IMR-90 (cell line): ENCODE measurements around the gene ASIC2. TPM values are rescaled to one million over a fixed set of nuclear protein-coding genes. Genes with fewer than 3 reads are reported as not detected.

Experiments
- ATAC-seq: fragments of 200-7000 bp; cut with Tn5 transposase; 2 replicates; pipeline ENCODE4 v1.9.1; 2020; ENCODE audit warnings: low read depth, mild to moderate bottlenecking, moderate library complexity
- BruUV-seq: library from RNA; stranded (reverse); fragments of 400-500 nt; replicated peaks from 2 replicates; lab custom pipeline; 2021; lab: Mats Ljungman, UMichigan
- CTCF ChIA-PET: fragments of 300-600 bp; formaldehyde crosslinking; extraction: SDS; loops from one replicate; lab custom pipeline; 2021; ENCODE audit warnings: antibody characterized with exemption; lab: Yijun Ruan, JAX
- POLR2A ChIA-PET: fragments of 300-600 bp; sonication (Branson Sonifier 250); formaldehyde crosslinking; loops from one replicate; lab custom pipeline; 2022; ENCODE audit warnings: antibody characterized with exemption; ENCODE audit not compliant: unreplicated experiment; lab: Charles Lee
- DNase-seq: peaks from one replicate; pipeline ENCODE4 v3.0.0; 2013
- H2AFZ ChIP-seq: replicated peaks from 2 replicates; pipeline ENCODE3; 2013; ENCODE audit warnings: low read length, mild to moderate bottlenecking; ENCODE audit not compliant: poor library complexity
- H2AK5ac ChIP-seq: 2 replicates; pipeline ENCODE4 v1.6.1; 2013; ENCODE audit warnings: low read depth, low read length, inconsistent platforms
- H2AK9ac ChIP-seq: replicated peaks from 2 replicates; pipeline ENCODE3; 2013; ENCODE audit warnings: mild to moderate bottlenecking, low read depth, low read length, moderate library complexity; ENCODE audit not compliant: poor library complexity
- H2BK120ac ChIP-seq: 2 replicates; pipeline ENCODE4 v1.6.1; 2013; ENCODE audit warnings: low read depth, low read length, inconsistent platforms
- H2BK15ac ChIP-seq: 3 replicates; pipeline ENCODE4 v1.6.1; 2013; ENCODE audit warnings: low read depth, low read length, inconsistent platforms
- H2BK20ac ChIP-seq: 2 replicates; pipeline ENCODE4 v1.6.1; 2013; ENCODE audit warnings: low read depth, mild to moderate bottlenecking, inconsistent platforms, low read length, moderate library complexity
- H2BK5ac ChIP-seq: 2 replicates; pipeline ENCODE4 v1.6.1; 2013; ENCODE audit warnings: mild to moderate bottlenecking, low read depth, low read length, inconsistent platforms; ENCODE audit not compliant: poor library complexity, severe bottlenecking
- H3K14ac ChIP-seq: replicated peaks from 2 replicates; pipeline ENCODE4 v1.6.1; 2013; ENCODE audit warnings: low read depth, low read length, inconsistent platforms
- H3K18ac ChIP-seq: 2 replicates; pipeline ENCODE4 v1.6.1; 2013; ENCODE audit warnings: low read depth, low read length, control low read depth
- H3K23ac ChIP-seq: 2 replicates; pipeline ENCODE4 v1.6.1; 2013; ENCODE audit warnings: low read depth, low read length, inconsistent platforms
- H3K27ac ChIP-seq: 2 replicates; pipeline ENCODE4 v1.5.1; 2013; ENCODE audit warnings: mild to moderate bottlenecking, control low read depth, low read length; ENCODE audit not compliant: insufficient read depth
- H3K27me3 ChIP-seq: 2 replicates; pipeline ENCODE4 v1.6.1; 2013; ENCODE audit warnings: low read length; ENCODE audit not compliant: control insufficient read depth, insufficient read depth
- H3K36me3 ChIP-seq: 2 replicates; pipeline ENCODE4 v1.6.1; 2013; ENCODE audit warnings: low read length, mixed read lengths; ENCODE audit not compliant: control insufficient read depth, insufficient read depth
- H3K4ac ChIP-seq: 2 replicates; pipeline ENCODE4 v1.6.1; 2013; ENCODE audit warnings: low read depth, low read length, inconsistent platforms
- H3K4me1 ChIP-seq: 2 replicates; pipeline ENCODE4 v1.6.1; 2013; ENCODE audit warnings: low read length, mixed read lengths; ENCODE audit not compliant: control insufficient read depth, insufficient read depth
- H3K4me2 ChIP-seq: 2 replicates; pipeline ENCODE4 v1.6.1; 2013; ENCODE audit warnings: low read depth, mild to moderate bottlenecking, control low read depth, low read length, moderate library complexity
- H3K4me3 ChIP-seq: 2 replicates; pipeline ENCODE4 v1.5.1; 2013; ENCODE audit warnings: low read depth, mild to moderate bottlenecking, control low read depth, low read length, moderate library complexity; ENCODE audit not compliant: insufficient read depth
- H3K56ac ChIP-seq: 2 replicates; pipeline ENCODE4 v1.6.1; 2013; ENCODE audit warnings: low read length, inconsistent platforms; ENCODE audit not compliant: insufficient read depth; ENCODE audit errors: extremely low read depth
- H3K79me1 ChIP-seq, 2 experiments: 2 replicates each; pipeline ENCODE4 v1.6.1; 2013; ENCODE audit warnings: low read length in 2 of 2, inconsistent platforms in 1 of 2, low read depth in 1 of 2
- H3K9ac ChIP-seq: 2 replicates; pipeline ENCODE4 v1.6.1; 2013; ENCODE audit warnings: low read depth, low read length, control low read depth
- H3K9me1 ChIP-seq: 2 replicates; pipeline ENCODE4 v1.6.1; 2013; ENCODE audit warnings: low read length, inconsistent platforms; ENCODE audit not compliant: insufficient read depth
- H3K9me3 ChIP-seq: 2 replicates; pipeline ENCODE4 v1.6.1; 2013; ENCODE audit warnings: low read length; ENCODE audit not compliant: control insufficient read depth, insufficient read depth
- H4K20me1 ChIP-seq: 2 replicates; pipeline ENCODE4 v1.6.1; 2013; ENCODE audit warnings: low read length, inconsistent platforms; ENCODE audit not compliant: insufficient read depth
- H4K5ac ChIP-seq: 2 replicates; pipeline ENCODE4 v1.6.1; 2013; ENCODE audit warnings: mild to moderate bottlenecking, low read depth, low read length, control low read depth
- H4K8ac ChIP-seq, 2 experiments: 2 replicates each; pipeline ENCODE4 v1.6.1; 2013; ENCODE audit warnings: low read depth in 2 of 2, low read length in 2 of 2, control low read depth in 1 of 2, inconsistent platforms in 1 of 2
- H4K91ac ChIP-seq: 2 replicates; pipeline ENCODE4 v1.6.1; 2013; ENCODE audit warnings: low read depth, low read length, inconsistent platforms; ENCODE audit not compliant: insufficient read depth
- BHLHE40 ChIP-seq: fragments of 150-350 bp; IDR thresholded peaks from 2 replicates; pipeline ENCODE4 v1.6.1; 2016; ENCODE audit warnings: mild to moderate bottlenecking, low read depth, low read length
- CEBPB ChIP-seq: IDR thresholded peaks from 2 replicates; pipeline ENCODE4 v1.6.1; 2012; ENCODE audit warnings: low read depth, low read length, improper control_type of control experiment
- CHD1 ChIP-seq: IDR thresholded peaks from 2 replicates; pipeline ENCODE4 v1.6.1; 2012; ENCODE audit warnings: low read depth, low read length, improper control_type of control experiment
- ELK1 ChIP-seq: fragments of 150-350 bp; IDR thresholded peaks from 2 replicates; pipeline ENCODE4 v1.6.1; 2016; ENCODE audit warnings: low read depth, mild to moderate bottlenecking, low read length, moderate library complexity, borderline replicate concordance
- FOS ChIP-seq: fragments of 150-350 bp; IDR thresholded peaks from 2 replicates; pipeline ENCODE4 v1.6.1; 2016; ENCODE audit warnings: low read depth, low read length
- MAFK ChIP-seq: IDR thresholded peaks from 2 replicates; pipeline ENCODE4 v1.6.1; 2012; ENCODE audit warnings: low read depth, low read length, improper control_type of control experiment
- MXI1 ChIP-seq: IDR thresholded peaks from 2 replicates; pipeline ENCODE4 v1.6.1; 2012; ENCODE audit warnings: low read depth, mild to moderate bottlenecking, low read length, moderate library complexity, borderline replicate concordance
- NFE2L2 ChIP-seq: fragments of 150-350 bp; IDR thresholded peaks from 2 replicates; pipeline ENCODE4 v1.6.1; 2016; ENCODE audit warnings: low read depth, mild to moderate bottlenecking, low read length
- RAD21 ChIP-seq: IDR thresholded peaks from 2 replicates; pipeline ENCODE4 v1.6.1; 2012; ENCODE audit warnings: low read length, improper control_type of control experiment
- RCOR1 ChIP-seq: IDR thresholded peaks from 2 replicates; pipeline ENCODE4 v1.6.1; 2012; ENCODE audit warnings: mild to moderate bottlenecking, low read length, improper control_type of control experiment; ENCODE audit not compliant: insufficient replicate concordance
- SMC3 ChIP-seq: fragments of 150-350 bp; IDR thresholded peaks from 2 replicates; pipeline ENCODE4 v1.6.1; 2016; ENCODE audit warnings: low read depth, mild to moderate bottlenecking, antibody characterized with exemption, low read length, moderate library complexity
- USF2 ChIP-seq: fragments of 150-350 bp; IDR thresholded peaks from 2 replicates; pipeline ENCODE4 v1.6.1; 2017; ENCODE audit warnings: mild to moderate bottlenecking, antibody characterized with exemption, low read length, low read depth
- WGBS, 2 experiments: methylation state at CpG; one replicate each; pipeline versions ENCODE4 v1.1.5 to v1.1.7; 2013; ENCODE audit warnings: missing lambda C conversion rate in 2 of 2; ENCODE audit not compliant: insufficient read length in 1 of 2; ENCODE audit errors: extremely low coverage in 2 of 2; 5-methylcytosine and 5-hydroxymethylcytosine counted together
- dilution Hi-C: fragments of 300-500 bp; cut with HindIII; formaldehyde crosslinking; loops from one replicate; pipeline ENCODE4 v1.14.3; 2018; ENCODE audit warnings: low sequenced_read_pairs; ENCODE audit not compliant: unreplicated experiment
- in situ Hi-C: fragments of 300-500 bp; cut with MboI; formaldehyde crosslinking; loops from 3 replicates; pipeline ENCODE4 v1.14.3; 2019; ENCODE audit warnings: low sequenced_read_pairs, inconsistent platforms, mixed read lengths
- intact Hi-C: fragments of 100-400 bp; cut with micrococcal nuclease; formaldehyde crosslinking; loops from 2 replicates; pipeline ENCODE4 v1.10.0; 2022
- polyA plus RNA-seq, 3 experiments: library from polyadenylated mRNA; depleted of rRNA; stranded (reverse); fragments of >200 nt; gene quantifications; 2 replicates each; pipeline ENCODE4 v1.2.3, GENCODE V29; 2012; ENCODE audit warnings: low replicate concordance in 1 of 3
- total RNA-seq: library from RNA; depleted of rRNA; stranded (reverse); fragments of >200 nt; gene quantifications from 2 replicates; pipeline ENCODE4 v1.2.3, GENCODE V29; 2012
- TF ChIP-seq, protein P1 (sequence below): conservative IDR thresholded peaks from 2 replicates; pipeline ENCODE4 v1.5.1; 2012; ENCODE audit warnings: mild to moderate bottlenecking, low read depth, low read length, improper control_type of control experiment

The ASIC2 gene
- total and polyA plus RNA-seq, 2 of the 4 experiments (the other 2 are of a cell fraction): under 0.01 to 0.15 TPM

GRCh38 chr17:33090806-33091205, 202.3 kb downstream of the ASIC2 start:
- in situ Hi-C loops: no loop called here
- Histone ChIP-seq H4K91ac (no peak overlapping the region), H4K8ac (no peak overlapping the region), H2BK15ac (no peak overlapping the region), H2AK5ac (no peak overlapping the region), H3K9me3 (no peaks in the 10 kb centered on the region), H2BK20ac (no peak overlapping the region), H2AK9ac (no peak overlapping the region), H3K9ac (no peak overlapping the region), H3K4me3 (no peak overlapping the region), H3K18ac (no peak overlapping the region), H3K4ac (no peak overlapping the region), H3K4me1 (no peaks in the 10 kb centered on the region), H2BK120ac (no peak overlapping the region), H3K14ac (no peak overlapping the region), H4K5ac (no peak overlapping the region), H3K23ac (no peak overlapping the region), H2AFZ (no peak overlapping the region), H3K56ac (no peak overlapping the region), H3K27me3 (peaks cover 2% of the 10 kb centered on the region), H3K4me2 (no peak overlapping the region), H3K79me1 (no peaks in the 10 kb centered on the region), H2BK5ac (no peak overlapping the region), H3K9me1 (no peaks in the 10 kb centered on the region), H3K27ac (no peak overlapping the region), H3K36me3 (no peaks in the 10 kb centered on the region), H4K20me1 (no peaks in the 10 kb centered on the region)
- ATAC-seq (no peak), DNase-seq (no peak)
- no CpG with 5 or more reads among the region's 1 CpG for WGBS, 2 experiments
- intact Hi-C loops: no loop called here
- dilution Hi-C loops: no loop called here
- ChIA-PET POLR2A (no interaction called here), CTCF (no interaction called here)
- TF ChIP-seq SMC3: no peak
- TF ChIP-seq BHLHE40: no peak
- TF ChIP-seq CHD1: no peak
- TF ChIP-seq, protein P1, sequence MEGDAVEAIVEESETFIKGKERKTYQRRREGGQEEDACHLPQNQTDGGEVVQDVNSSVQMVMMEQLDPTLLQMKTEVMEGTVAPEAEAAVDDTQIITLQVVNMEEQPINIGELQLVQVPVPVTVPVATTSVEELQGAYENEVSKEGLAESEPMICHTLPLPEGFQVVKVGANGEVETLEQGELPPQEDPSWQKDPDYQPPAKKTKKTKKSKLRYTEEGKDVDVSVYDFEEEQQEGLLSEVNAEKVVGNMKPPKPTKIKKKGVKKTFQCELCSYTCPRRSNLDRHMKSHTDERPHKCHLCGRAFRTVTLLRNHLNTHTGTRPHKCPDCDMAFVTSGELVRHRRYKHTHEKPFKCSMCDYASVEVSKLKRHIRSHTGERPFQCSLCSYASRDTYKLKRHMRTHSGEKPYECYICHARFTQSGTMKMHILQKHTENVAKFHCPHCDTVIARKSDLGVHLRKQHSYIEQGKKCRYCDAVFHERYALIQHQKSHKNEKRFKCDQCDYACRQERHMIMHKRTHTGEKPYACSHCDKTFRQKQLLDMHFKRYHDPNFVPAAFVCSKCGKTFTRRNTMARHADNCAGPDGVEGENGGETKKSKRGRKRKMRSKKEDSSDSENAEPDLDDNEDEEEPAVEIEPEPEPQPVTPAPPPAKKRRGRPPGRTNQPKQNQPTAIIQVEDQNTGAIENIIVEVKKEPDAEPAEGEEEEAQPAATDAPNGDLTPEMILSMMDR: no peak
- TF ChIP-seq RCOR1: no peak
- TF ChIP-seq MAFK: no peak
- TF ChIP-seq USF2: no peak
- no peak for TF ChIP-seq ELK1
- TF ChIP-seq NFE2L2: no peak
- no peak for TF ChIP-seq CEBPB
- no peak for TF ChIP-seq RAD21
- TF ChIP-seq FOS: no peak
- TF ChIP-seq MXI1: no peak
- BruUV-seq: no TSS peak
